H7 (cell line): Measurements from ENCODE around the gene EPX. TPM values are rescaled to one million over a fixed set of nuclear protein-coding genes. Genes with fewer than 3 reads are reported as not detected.

ENCODE experiments used
- DNase-seq: peaks from one replicate; pipeline ENCODE4 v3.0.0; 2012
- H3K27me3 ChIP-seq: 2 replicates; pipeline ENCODE4 v1.6.0; 2011; ENCODE audit warnings: mild to moderate bottlenecking, low read length; ENCODE audit not compliant: control insufficient read depth, insufficient read depth
- H3K36me3 ChIP-seq: replicated peaks from 2 replicates; pipeline ENCODE4 v1.5.1; 2011; ENCODE audit warnings: low read length; ENCODE audit not compliant: control insufficient read depth, insufficient read depth
- H3K4me3 ChIP-seq: 2 replicates; pipeline ENCODE4 v1.5.1; 2011; ENCODE audit warnings: low read depth, mild to moderate bottlenecking, control low read depth, low read length, moderate library complexity; ENCODE audit not compliant: insufficient read depth
- total RNA-seq: library from RNA; depleted of rRNA; stranded (reverse); fragments of >200 nt; shearing (Covaris generic); gene quantifications from 2 replicates; pipeline ENCODE4 v1.2.3, GENCODE V29; 2014

EPX gene
- total RNA-seq, 1 experiment from 2014 or later: not detected

DNA sequence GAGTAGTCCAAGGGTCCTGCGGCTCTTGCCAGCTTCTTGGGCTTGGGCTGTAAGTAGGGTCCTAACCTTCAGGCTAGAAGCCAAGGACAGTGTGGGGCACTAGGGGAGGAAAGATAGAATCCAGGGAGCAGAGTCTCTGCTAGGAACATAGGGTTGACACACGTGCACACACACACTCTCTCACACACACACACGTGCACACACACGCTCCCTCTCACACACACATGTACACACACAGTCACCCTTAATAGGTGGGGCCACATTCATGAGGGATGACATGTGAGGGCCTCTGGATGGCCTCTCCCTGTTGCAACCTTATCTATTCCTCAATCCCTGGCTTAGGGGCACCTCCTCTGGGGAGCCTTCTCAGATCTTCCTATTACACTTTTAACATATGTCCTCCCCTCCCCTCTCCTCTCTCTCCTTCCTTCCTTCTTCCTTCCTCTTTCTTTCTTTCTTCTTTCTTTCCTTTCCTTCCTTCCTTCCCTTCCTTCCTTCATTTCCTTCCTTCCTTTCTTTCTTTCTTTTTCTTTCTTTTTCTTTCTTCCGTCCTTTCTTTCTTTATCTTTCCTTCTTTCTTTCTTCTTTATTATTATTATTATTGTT lies 3.1 kb downstream of the EPX start:
- DNase-seq: no peak
- Histone ChIP-seq H3K27me3 (peaks cover 2% of the 10 kb centered on the region; the same call in 1 of the 2 replicates), H3K4me3 (no peak overlapping the region), H3K36me3 (no peaks in the 10 kb centered on the region)

DNA sequence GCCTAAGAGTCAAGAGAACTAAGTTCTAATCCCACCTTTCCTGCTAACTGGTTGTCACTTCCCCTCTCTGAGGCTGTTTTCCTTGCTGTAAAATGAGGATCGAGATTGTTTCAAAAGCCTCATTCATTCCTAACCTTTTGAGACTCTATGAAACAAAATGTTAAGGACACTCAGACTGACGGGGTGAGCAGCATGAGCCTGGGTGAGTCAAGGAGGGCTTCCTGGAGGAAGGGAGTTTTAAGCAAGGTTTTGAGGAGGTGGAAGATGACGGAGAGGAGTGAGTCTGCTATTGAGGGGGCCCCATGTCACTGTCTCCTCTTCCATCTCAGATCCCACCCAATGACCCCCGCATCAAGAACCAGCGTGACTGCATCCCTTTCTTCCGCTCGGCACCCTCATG lies 4.1 kb downstream of the EPX start:
- Histone ChIP-seq H3K36me3 (no peaks in the 10 kb centered on the region), H3K27me3 (peaks cover 2% of the 10 kb centered on the region; the same call in 1 of the 2 replicates), H3K4me3 (no peak overlapping the region)
- DNase-seq: no peak

DNA sequence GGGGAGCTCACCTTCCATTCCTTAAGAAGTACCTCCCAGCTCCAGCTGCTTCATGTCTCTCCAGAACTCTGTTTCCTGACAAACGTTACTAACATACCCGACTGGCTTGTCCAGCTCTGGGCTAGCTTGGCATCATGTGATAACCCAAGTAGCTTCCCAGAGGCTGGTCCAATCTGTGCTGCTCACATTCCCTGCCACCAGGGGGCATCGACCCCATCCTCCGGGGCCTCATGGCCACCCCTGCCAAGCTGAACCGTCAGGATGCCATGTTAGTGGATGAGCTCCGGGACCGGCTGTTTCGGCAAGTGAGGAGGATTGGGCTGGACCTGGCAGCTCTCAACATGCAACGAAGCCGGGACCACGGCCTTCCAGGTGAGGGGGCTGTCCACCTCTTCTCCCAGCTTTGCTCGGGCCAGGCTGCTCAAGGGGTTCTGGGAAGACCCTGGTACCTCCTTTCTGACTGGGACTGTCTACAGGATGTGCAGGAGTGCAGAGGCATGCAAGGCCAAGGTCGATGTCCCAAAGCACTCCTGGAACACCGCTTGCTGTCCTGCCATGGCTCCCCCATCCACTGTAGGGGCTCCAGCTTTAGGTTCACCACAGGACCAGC lies 7.6 kb downstream of the EPX start:
- peak; percentile 89 for DNase-seq
- Histone ChIP-seq H3K27me3 (peaks cover 2% of the 10 kb centered on the region; the same call in 1 of the 2 replicates), H3K36me3 (no peaks in the 10 kb centered on the region), H3K4me3 (no peak overlapping the region)

DNA sequence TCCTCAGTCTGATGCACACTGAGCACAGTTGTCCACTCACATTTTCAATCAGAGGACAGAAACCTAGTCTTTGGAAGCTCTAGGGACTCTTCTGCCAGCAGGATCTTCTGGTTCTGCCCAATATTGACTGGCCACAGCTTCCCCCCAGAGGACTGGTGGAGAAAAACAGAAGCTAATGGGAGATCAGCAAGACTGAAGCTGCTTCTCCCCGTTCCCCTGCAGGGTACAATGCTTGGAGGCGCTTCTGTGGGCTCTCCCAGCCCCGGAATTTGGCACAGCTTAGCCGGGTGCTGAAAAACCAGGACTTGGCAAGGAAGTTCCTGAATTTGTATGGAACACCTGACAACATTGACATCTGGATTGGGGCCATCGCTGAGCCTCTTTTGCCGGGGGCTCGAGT lies 10.3 kb downstream of the EPX start:
- peak; percentile 51 for DNase-seq
- peaks cover 2% of the 10 kb centered on the region for H3K36me3 ChIP-seq
- H3K4me3 ChIP-seq: no peak overlapping the region
- H3K27me3 ChIP-seq: peaks cover 2% of the 10 kb centered on the region; the same call in 1 of the 2 replicates

DNA sequence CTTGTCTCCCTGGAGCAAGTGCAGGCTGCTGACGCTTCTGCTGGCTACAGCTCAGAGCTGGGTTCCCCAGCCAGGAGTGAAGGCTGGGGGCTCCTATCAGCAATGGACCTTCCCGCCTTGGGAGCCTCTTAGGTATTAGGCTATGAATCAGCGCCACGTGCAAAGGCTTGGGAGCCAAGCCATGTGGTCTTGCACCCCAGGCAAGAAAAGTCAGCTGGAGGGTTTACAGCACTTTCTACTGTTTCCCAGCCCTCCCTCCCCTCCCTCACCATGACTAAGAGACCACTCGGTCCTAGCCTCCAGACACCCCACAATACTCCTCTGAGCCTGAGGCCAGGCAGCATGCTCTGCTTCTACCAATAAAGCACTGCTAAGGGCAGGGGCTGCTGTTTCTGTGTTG lies 12.3 kb downstream of the EPX start:
- Histone ChIP-seq H3K27me3 (peaks cover 2% of the 10 kb centered on the region; the same call in 1 of the 2 replicates), H3K4me3 (no peak overlapping the region), H3K36me3 (peaks cover 7% of the 10 kb centered on the region)
- no peak for DNase-seq

DNA sequence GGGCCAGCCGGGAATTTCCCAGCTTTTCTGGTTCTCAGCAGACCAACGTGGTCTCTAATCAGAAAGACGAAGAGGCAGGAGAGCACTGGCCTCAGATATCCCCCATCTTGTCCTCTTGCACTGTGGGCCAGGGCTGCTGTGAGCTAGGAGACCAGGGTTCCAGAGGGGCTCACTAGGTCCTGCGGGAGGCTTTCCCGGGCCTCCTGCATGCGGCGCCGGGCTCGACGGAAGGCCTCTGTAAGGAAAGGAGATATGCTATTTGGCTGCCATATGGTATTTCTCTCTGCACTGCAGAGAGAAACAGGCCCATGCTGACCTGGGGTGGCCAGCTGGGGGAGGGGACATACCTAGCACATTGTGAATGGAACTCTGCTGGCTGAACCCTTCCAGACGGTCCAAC lies 13.4 kb downstream of the EPX start:
- H3K36me3 ChIP-seq: peaks cover 9% of the 10 kb centered on the region
- peak; percentile 17 for DNase-seq
- H3K4me3 ChIP-seq: no peak overlapping the region
- H3K27me3 ChIP-seq: no peaks in the 10 kb centered on the region; the same call in 1 of the 2 replicates

DNA sequence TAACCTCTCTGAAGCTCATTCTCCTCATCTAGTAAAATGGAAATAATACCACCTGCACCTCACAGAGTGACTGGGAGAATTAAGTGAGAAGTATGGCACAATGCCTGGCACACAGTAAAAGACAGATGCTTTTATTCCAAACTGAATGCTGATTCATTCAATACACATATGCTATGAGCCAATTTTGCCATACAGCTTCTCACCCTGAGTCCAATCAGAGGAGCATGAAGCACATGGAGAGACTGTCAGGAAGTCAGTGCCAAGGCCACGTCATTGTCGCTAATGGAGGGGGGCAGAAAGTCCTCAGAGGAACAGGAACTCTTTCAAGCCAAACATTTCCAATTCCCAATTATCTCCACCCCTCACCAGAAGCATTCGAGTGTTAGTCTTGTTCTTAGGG lies 14.9 kb downstream of the EPX start:
- Histone ChIP-seq H3K4me3 (no peak overlapping the region), H3K36me3 (peaks cover 10% of the 10 kb centered on the region), H3K27me3 (no peaks in the 10 kb centered on the region)
- DNase-seq: no peak

DNA sequence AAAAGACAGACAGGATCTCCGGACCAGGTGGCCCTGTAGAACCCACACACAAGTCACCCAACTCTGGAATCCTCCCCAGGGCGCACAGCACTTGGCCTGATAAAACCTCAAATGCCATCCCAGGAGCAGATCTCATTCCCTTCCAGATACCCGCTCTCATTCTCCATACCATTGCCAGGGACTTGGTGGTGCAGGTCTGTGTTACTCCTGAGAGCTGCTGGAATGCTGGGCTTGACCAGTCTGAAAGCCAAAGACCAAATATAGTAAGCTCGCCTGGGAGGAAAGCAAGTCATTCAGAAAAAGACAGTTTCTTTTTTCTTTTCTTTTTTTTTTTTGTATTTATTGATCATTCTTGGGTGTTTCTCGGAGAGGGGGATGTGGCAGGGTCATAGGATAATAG lies 15.8 kb downstream of the EPX start:
- Histone ChIP-seq H3K27me3 (no peaks in the 10 kb centered on the region), H3K4me3 (no peak overlapping the region), H3K36me3 (peaks cover 10% of the 10 kb centered on the region)
- no peak for DNase-seq

DNA sequence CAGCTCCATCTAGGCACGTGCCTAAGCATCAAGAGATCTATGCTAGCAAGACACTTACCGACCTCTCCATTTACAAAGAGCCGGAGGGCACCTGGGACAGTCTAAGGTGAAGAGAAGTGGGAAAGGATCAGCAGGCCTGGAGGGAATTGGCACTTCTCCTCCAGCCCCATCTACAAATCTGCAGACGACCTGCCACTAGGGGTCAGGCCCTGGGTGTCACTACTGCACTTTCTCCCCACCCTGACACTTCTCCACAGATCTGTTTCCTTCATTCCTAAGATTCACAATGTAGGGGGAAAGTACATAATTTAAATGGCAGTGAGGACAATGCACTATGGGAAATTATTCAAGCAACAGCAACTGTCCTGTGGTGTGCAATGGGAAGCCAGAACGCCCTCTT lies 18.4 kb downstream of the EPX start:
- DNase-seq: peak; percentile 46
- Histone ChIP-seq H3K36me3 (peaks cover 12% of the 10 kb centered on the region), H3K27me3 (no peaks in the 10 kb centered on the region), H3K4me3 (no peak overlapping the region)

DNA sequence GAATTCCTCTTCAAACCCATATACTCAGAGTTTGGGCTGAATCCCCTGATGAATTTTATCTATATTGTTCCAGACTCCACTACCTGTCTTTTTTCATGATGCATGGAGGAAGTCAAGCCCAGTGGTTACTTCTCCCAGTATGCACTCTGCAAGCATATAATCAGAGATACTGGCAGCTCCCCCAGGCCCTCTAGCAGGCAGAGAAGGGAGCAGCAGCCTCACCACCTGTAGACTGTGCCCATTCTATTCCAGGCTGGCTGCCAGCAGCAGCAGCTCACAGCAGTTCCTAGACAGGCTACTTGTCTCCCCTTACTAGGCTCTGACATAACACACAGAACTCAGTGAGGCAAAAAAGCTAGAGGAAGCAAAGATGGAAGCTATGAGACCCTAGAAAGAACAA lies 23.2 kb downstream of the EPX start:
- H3K4me3 ChIP-seq: no peak overlapping the region
- no peak for DNase-seq
- H3K36me3 ChIP-seq: peaks cover 5% of the 10 kb centered on the region
- H3K27me3 ChIP-seq: peaks cover 3% of the 10 kb centered on the region; the same call in 1 of the 2 replicates

DNA sequence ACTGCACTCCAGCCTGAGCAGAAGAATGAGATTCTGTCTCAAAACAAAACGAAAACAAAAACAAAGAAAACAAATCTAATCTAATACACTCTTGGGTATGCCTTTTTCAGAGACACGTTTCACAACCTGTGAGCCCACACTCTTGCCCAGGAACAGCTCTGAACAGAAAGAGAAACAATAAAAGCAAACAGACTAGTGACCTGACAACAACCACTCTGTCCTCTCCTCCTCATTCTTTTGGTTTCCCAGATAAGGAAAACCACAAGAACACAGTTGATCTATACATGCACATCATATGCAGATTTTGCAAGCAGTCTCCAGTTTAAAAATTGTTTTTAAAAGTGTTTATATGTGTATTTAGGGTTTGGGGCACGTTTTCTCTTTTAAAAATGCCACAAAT lies 25.2 kb downstream of the EPX start:
- no peak for DNase-seq
- Histone ChIP-seq H3K4me3 (no peak overlapping the region), H3K36me3 (peaks cover 4% of the 10 kb centered on the region), H3K27me3 (peaks cover 3% of the 10 kb centered on the region; the same call in 1 of the 2 replicates)

DNA sequence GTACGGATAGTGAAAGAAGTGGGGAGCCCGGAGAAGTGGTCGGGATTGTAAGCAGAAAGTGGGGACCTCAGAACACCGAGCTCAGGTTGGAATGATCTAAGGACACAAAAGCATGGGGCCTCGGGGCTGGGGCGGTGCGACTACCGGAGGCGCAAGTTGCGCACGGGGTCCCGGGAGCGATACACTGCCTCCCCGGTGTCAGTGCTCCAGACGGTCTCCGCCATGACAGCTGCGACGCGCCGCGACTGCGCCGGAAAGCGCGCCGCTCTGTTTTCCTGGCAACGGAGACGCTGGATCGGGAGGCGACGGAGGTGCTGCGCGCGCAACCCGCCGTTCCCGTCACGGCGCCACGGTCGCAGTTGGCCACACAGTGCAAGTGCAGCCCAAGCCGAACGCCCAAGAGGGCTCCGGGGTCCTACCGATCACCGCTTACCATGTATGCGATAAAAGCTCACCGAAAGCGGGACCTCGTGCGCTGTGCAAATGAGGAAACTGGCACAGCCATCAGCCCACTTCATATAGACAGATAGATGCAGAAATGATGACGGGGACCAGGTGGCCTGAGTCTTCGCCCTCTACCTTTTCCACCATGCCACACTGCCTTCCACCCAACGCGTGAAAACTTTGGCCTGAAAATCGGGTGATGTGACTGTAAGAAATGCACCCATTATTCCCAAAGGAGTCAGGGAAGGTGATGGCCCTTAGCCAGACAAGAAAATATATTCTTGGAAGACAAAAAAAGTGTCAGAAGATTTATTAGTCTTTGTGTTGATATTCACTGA lies 26.7 kb downstream of the EPX start, which contains the start of gene MKS1:
Gene MKS1 (minus strand): TSS at position 249 of the 782 bp plus-strand sequence. CDS start 25 bp downstream, at position 224.
- peak; percentile 99 for DNase-seq
- Histone ChIP-seq H3K27me3 (peaks cover 3% of the 10 kb centered on the region; the same call in 1 of the 2 replicates), H3K4me3 (peak within 1 kb of the TSS; percentile 82), H3K36me3 (peaks cover 1% of the 10 kb centered on the region)

DNA sequence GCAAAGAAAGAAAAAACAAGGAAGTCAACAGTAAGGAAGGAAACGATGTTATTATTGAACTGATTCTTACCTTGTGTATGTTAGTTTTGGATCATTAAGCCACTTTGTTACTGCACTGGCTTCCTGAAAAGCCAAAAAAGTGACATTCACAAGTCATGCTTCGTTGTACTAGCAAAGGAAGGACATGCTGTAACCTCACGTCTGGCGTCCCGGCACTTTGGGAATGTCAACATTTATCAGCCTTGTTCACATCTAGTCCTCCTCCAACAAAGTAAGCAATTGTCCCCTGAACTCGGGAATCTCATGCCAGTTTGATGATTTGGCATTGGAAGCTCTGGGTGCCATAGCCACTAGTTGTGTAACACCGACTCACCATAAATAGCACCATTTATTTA lies 27.3 kb downstream of the EPX start:
- Histone ChIP-seq H3K4me3 (no peak overlapping the region; the same call in 1 of the 2 replicates), H3K36me3 (no peaks in the 10 kb centered on the region; the same call in none of the 2 replicates), H3K27me3 (peaks cover 3% of the 10 kb centered on the region; the same call in 1 of the 2 replicates)
- DNase-seq: no peak

DNA sequence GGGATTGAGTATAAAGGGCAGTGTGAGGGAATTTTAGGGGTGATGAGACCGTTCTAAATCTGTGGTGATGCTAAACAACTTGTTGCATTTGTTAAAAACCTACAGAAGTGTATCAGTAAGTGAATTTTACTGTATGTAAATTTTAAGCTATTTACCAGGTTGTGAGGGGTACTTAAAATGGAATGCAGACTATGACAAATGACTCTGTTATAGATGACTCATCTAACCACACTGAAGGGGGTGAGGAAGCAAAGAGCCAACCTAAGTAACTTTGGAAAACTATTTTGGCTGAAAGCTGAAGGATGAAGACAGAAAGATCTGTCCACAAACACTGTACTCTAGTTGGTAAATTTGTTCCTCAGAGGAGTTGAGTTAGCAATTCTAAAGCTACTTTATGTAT lies 31.8 kb downstream of the EPX start:
- DNase-seq: no peak
- Histone ChIP-seq H3K27me3 (peaks cover 3% of the 10 kb centered on the region), H3K4me3 (no peak overlapping the region), H3K36me3 (no peaks in the 10 kb centered on the region)

DNA sequence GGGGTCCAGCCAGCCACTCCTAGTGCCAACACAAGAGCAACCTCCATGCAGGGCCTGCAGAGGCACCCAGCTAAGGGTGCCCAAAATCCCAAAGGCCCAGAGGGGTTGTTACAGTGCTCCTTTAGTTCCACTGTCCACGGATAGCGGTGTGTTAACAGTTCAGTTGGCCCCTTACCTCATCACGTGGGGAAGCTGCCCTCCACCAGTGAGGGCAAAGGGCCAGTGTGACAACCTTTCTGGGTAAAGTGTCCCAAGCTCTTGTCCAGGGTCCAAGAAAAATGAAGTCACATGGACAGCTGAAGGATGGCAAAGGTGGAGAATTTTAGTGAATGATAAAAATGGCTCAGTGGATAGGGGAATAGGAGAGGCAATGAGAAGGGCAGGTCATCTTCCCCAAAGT lies 35.2 kb downstream of the EPX start:
- Histone ChIP-seq H3K27me3 (peaks cover 3% of the 10 kb centered on the region), H3K4me3 (no peak overlapping the region), H3K36me3 (no peaks in the 10 kb centered on the region)
- DNase-seq: no peak
